GM18526 (cell line): ENCODE measurements around the gene TPRG1L.

Experiments
- POLR2A ChIP-seq: IDR thresholded peaks from 3 replicates; pipeline ENCODE4 v1.6.1; 2011; ENCODE audit not compliant: insufficient read length; ENCODE audit errors: extremely low read depth

TPRG1L gene

DNA sequence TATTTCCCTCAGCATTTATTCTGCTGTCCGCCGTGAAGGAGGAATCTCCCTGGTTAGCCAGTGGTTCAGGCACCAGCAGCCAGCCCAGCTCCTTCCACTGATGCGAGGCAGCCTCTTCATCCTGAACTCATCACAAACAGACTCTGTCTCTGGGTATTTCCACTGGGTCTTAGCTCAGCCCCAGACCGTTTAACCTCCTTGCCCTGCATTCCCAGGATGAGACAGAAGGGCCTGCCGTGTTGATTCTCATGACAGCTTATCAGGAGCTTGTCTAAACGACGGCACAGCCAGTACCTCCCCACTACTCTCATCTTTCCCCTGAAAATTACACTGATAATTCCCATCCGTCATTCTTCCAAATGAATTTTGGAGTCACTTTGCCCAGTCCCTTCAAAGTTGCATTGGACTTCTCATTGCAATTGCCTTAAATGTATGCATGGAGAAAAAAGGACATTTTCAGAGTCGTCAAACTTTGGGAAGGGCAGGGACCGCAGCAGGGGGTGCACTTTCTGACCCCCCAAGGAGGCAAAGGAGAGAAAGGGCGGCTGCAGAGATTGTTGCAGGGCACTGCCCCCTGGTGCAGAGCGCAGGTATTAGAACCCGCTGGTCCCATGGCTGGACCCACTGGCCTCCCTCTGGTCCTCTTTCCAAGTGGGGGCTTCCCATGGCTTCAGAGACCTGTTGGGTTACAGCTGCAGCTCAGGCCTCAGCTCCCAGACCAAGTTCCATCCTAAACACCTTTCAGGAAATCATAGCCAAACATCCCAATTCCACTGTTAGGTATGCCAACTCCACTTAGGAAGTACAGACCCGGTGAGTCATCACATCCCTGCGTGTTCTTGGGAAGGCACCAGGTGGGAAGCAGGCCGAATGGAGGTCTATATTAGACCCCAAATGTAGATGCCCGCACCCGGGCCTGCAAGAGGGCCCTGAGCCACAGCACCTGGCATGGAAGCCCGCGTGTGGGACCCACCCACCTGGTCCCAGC is 9.8 kb upstream of the TPRG1L start:
- no peak for TF ChIP-seq POLR2A

DNA sequence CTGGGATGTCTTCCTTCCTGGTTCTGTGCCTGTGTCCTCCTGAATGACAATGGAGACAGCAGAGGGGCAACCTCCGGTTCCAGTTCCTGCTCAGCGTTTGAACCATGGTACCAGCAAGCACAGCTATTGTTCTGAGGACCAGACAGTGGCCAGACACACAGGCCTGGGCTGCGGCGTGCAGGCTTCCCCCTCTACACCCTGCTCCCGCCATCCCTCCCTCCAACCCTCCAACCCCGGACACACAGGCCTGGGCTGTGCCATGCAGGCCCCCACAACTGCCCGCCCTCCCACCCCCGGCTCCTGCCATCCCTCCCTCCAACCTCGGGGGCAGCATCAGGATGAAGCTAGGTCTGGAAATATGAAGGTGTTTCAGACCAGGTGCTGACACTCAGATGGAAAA is 8.0 kb upstream of the TPRG1L start:
- TF ChIP-seq POLR2A = no peak

DNA sequence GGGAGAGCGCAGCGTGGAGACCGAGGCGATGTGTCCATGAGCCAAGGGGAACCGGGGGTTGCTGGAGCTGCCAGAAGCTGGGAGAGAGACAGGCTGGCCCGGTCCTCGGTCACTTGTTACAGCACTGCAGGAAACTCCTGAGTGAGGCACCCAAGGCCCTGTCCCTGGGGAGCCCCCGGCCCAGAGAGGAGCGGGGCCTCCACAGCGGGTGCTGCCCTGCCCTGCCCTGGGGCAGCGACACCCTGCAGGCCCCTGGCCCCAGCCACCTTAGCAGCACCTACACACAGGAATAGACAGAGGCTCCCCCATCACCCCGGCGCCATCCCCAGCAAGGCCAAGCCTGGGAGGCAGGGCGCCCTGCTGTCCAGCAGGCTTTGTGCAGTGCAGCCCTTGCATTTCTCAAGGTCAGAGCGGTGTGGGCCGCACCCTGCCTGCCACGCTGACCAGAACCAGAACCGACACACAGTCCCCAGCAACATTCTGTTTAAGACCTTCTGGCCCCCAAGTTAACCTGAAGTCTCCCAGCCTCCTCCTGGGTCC is 6.9 kb upstream of the TPRG1L start:
- no peak for TF ChIP-seq POLR2A

DNA sequence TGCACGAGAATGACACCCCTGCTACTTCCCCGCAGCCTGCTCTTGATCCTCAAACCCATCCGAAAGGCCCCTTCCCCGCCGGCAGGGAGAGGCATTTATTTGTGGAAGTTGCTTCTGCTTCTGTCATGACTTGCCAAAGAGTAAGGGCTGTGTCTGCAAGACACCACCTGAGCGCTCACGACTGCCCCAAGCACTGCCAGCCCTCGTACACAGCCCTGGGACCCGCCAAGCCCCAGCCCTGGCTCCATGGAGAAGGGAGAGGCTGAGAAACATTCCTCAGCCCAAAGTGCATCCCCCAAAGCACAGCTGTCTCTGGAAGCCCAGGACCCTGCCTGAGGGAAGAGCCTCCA is 6.3 kb upstream of the TPRG1L start:
- no peak for TF ChIP-seq POLR2A

DNA sequence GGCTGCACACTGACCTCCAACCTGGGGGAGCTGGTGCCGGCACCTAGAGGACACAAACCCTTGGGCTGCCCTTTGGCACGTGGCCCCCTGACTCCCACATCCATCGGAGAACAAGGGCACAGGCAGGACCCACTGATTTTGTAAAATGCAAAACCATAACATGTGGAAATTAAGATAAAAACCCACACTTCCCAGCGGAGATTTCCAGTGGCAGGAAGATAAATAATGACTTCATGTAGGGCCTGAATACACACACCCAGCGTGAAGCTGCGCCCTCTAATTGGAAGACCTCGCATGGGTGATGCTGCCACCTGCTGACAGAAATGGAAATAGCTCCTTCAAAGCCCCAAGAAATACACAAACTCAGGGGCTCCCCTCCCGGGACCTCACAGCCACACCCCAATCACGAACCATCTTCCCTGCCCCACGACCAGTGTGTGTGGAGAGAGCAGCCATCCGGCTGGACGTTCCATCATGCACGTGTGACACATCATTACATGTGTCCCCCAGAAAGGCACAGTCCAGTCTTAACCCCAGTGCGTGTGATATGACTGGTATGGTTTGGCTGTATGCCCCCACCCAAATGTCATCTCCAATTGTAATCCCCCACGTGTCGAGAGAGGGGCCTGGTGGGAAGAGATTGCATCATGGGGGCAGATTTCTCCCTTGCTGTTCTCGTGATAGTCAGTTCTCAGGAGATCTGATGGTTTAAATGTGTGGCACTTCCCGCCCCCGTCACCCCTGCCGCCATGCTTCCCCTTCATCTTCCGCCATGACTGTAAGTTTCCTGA is 5.7 kb upstream of the TPRG1L start:
- no peak for TF ChIP-seq POLR2A

DNA sequence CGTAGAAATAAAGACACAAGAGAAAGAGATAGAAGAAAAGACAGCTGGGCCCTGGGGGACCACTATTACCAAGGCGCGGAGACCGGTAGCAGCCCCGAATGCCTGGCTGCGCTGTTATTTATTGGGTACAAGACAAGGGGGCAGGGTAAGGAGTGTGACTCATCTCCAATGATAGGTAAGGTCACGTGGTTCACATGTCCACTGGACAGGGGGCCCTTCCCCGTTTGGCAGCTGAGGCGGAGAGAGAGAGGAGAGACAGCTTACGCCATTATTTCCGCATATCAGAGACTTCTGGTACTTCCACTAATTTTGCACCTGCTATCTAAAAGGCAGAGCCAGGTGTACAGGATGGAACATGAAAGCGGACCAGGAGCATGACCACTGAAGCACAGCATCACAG is 4.1 kb upstream of the TPRG1L start:
- TF ChIP-seq POLR2A = no peak

DNA sequence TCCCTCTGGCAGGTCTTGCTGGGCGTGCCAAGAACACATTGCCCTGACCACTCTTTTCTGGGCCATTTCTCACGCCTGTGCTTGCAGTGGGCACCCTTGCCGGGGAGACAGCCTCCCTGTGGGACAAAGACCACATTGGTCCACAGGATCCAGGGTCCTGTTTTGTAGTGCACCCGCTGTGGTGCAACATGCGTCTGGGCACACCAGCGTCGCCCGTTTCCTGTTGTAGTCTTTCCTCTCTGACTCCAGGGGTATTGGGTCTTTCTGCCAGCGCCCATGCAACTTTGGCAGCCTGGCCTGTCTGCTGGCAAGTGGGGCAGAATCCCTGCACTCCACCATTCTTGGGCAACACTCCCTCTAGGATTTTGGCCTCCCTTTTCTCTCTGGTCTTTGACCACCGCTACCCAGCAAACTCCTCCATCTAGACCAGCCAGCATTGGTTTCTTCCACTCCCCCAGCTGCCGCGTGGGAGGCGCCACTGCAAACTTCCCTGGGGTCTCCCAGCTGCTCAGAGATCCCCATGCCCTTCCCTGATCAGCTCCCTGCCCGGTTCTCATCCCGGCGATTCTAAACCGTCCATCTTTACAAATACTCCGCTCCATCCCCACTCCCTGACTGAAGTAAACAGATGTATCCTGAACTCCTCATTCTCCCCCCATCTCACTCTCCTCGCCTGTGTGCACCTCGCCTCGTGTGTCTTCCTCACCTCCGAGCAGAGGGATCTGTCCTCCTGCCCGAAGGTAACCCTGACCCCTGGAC is 1.2 kb upstream of the TPRG1L start:
- no peak for TF ChIP-seq POLR2A

DNA sequence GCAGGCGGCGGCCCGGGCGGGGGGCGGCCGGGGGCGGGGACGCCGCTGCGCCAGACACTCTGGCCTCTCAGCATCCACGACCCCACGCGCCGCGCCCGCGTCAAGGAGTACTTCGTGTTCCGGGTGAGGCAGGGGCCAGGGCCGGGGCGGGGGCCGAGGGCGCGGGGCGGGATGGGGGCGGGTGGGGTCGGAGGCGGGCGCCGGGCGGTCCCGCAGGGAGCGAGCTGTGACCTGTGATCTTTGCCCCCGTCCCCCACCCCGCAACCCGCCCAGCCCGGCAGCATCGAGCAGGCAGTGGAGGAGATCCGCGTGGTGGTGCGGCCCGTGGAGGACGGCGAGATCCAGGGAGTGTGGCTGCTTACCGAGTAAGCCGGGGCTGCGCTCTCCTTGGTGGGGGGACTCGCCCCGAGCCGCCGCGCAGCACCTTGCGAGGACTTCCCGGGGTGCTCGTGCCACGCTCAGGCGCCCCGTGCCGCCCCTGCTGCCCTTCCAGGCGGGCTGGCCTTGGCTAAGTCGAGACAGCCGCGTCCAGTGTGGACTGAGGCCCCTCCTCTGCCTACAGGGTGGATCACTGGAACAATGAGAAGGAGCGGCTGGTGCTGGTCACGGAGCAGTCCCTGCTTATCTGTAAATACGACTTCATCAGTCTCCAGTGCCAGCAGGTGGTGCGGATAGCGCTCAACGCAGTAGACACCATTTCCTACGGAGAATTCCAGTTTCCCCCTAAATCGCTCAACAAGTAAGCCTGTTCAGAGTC is 514 bp downstream of the TPRG1L start:
- TF ChIP-seq POLR2A = no peak

DNA sequence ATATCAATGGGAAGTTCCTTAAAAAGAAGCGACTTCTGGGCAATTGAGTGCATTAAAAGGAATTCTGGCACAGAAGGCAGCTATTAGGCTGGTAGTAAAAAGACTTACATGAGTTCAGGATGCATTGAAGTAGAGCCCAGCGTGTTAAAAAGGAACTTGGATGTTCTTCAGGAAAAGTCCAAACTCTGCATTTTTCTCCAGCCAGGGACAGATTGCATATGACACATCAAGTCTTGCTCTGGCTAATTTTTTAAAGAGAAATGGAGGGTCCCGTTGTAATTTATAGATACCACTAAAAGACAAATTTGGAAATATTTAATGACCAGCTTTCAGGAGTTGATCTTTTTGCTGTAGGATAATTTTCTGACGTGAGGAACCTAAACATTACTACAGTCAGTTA is 1.2 kb downstream of the TPRG1L start:
- TF ChIP-seq POLR2A = no peak

DNA sequence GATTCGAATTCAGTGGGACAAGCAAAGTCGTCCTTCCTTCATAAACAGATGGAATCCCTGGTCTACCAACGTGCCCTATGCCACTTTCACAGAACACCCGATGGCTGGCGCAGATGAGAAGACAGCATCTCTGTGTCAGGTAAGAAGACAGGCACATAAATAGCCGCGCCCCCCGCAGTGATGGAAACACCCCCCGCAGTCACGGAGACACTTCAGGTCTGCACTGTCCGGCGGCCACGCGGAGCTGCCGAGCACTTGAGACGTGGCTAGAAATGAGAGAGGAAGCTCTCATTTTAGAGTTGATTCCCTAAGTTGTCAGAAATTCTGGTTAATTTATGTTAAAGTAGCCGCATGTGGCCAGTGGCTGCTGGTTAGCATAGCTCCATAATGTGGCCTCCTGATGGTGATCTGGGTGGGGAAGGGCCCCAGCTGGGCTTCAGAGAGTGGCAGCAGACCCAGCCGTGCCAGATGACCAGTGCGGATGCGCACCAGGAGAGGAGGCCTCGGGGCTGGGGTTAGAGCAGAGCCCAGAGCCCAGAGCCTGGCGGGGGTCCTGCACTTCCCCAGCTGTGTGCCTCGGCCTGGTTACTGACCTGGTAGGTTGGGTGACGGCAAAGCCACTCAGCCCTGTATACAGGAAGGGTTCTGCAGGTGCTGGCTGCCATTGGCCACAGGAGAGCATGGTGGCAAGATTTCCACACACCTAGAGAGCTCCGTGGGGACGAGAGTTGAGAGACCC is 2.9 kb downstream of the TPRG1L start:
- TF ChIP-seq POLR2A = no peak

DNA sequence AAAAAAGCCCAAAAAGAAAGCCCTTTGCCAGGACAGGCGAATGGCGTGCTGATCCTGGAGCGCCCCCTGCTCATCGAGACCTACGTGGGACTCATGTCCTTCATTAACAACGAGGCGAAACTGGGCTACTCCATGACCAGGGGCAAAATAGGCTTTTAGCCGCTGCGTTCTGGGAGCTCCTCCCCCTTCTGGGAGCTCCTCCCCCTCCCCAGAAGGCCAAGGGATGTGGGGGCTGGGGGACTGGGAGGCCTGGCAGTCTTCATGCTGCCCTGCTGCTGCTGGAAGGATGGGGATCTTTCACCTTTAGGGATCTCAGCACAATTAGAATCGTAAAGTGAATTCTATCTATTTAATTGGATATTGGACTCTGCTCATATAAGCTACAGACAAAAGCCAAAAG is 3.6 kb downstream of the TPRG1L start:
- TF ChIP-seq POLR2A = no peak

DNA sequence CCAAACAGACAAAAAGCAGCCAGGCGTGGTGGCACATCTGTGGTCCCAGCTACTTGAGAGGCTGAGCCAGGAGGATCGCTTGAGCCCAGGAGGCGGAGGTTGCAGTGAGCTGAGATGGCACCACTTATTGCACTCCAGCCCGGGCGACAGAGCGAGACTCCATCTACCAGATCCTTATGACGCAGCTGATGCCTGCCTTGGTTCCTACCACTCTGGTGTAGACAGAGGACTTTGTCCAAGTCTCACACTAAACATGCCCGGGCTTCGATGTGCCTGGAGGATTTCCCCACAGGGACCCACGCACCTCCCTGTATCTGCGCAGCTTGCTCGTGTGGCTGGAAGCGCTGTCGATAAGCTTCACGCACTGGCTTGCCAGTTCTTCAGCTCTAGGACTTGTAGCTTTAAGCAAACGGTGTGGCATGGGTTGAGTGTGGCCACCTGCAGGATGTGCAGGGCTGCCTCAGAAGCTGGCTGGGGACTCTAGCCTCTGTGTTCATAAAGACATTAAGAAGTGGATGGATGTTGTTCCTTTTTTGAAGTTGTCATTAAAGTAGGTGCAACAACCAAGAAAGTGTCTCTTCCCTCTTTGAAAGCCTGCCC is 4.8 kb downstream of the TPRG1L start:
- no peak for TF ChIP-seq POLR2A

DNA sequence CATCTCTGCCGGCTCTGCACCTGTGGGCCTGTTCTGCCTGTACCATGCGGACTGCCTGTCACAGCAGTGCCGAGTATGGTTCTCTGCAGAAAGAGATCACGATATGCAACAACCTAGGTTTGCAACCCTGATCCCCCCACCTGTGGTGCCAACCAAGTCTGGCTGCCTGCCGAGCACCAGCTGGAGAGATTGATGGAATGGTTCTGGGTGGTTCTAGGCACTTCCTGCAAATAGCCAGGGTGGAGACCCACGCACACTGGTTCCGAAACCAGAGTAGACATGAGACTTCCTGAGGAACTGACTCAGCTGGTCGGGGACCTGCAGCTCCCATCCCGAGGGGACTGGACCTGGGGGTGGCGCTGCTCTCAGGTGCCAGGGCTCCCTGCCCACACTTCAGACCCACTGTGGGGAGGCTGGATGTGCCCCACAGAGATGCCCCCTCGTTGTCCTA is 5.4 kb downstream of the TPRG1L start:
- TF ChIP-seq POLR2A = no peak
